Neural cell (in vitro differentiated cells): ENCODE results near the gene ALDOC. TPM values are rescaled to one million over a fixed set of nuclear protein-coding genes. Genes with fewer than 3 reads are reported as not detected.

Experiments
- H2AFZ ChIP-seq: fragments of 200-600, 300-800 bp; sonication (generic), shearing (Covaris generic); 2 replicates; pipeline ENCODE4 v1.6.0; 2014; ENCODE audit warnings: low read depth, mild to moderate bottlenecking, antibody characterized with exemption, low read length, moderate library complexity
- H3F3A ChIP-seq: fragments of 200-600 bp; shearing (Covaris generic); 2 replicates; pipeline ENCODE4 v1.6.1; 2016; ENCODE audit warnings: mild to moderate bottlenecking, moderate library complexity, mixed read lengths, antibody characterized with exemption, low read length; ENCODE audit not compliant: insufficient read depth, poor library complexity, severe bottlenecking
- H3K27ac ChIP-seq: fragments of 200-600, 300-800 bp; sonication (generic), shearing (Covaris generic); 2 replicates; pipeline ENCODE4 v1.5.1; 2014; ENCODE audit warnings: mild to moderate bottlenecking, low read length, moderate library complexity
- H3K27me3 ChIP-seq: fragments of 300-800, 200-600 bp; sonication (generic), shearing (Covaris generic); 2 replicates; pipeline ENCODE4 v1.6.0; 2014; ENCODE audit warnings: mild to moderate bottlenecking, low read depth, low read length, moderate library complexity; ENCODE audit not compliant: insufficient read depth
- H3K36me3 ChIP-seq: fragments of 300-800, 200-600 bp; sonication (generic), shearing (Covaris generic); 2 replicates; pipeline ENCODE4 v1.5.1; 2014; ENCODE audit warnings: mild to moderate bottlenecking, antibody characterized with exemption, low read length, moderate library complexity; ENCODE audit not compliant: insufficient read depth
- H3K4me2 ChIP-seq: fragments of 300-800, 200-600 bp; sonication (generic), shearing (Covaris generic); 2 replicates; pipeline ENCODE4 v1.6.0; 2014; ENCODE audit warnings: mild to moderate bottlenecking, low read length
- H3K4me3 ChIP-seq: fragments of 300-800, 200-600 bp; sonication (generic), shearing (Covaris generic); 2 replicates; pipeline ENCODE4 v1.5.1; 2014; ENCODE audit warnings: mild to moderate bottlenecking, low read length, moderate library complexity
- H3K79me2 ChIP-seq: fragments of 200-600 bp; shearing (Covaris generic); replicated peaks from 2 replicates; pipeline ENCODE4 v1.6.0; 2014; ENCODE audit warnings: mild to moderate bottlenecking, low read length, moderate library complexity; ENCODE audit not compliant: insufficient read depth
- H3K9ac ChIP-seq: fragments of 300-800, 200-600 bp; sonication (generic), shearing (Covaris generic); 2 replicates; pipeline ENCODE4 v1.6.1; 2016; ENCODE audit warnings: mild to moderate bottlenecking, low read length, mixed read lengths
- H3K9me2 ChIP-seq: fragments of 200-600 bp; shearing (Covaris generic); 2 replicates; pipeline ENCODE4 v1.6.1; 2016; ENCODE audit warnings: mild to moderate bottlenecking, low read length, mixed read lengths; ENCODE audit not compliant: insufficient read depth
- H3K9me3 ChIP-seq: fragments of 200-600, 300-800 bp; sonication (generic), shearing (Covaris generic); 2 replicates; pipeline ENCODE4 v1.6.1; 2016; ENCODE audit warnings: mild to moderate bottlenecking, mixed run types, low read length, moderate library complexity, mixed read lengths
- H4K20me1 ChIP-seq: fragments of 200-600 bp; shearing (Covaris generic); 2 replicates; pipeline ENCODE4 v1.6.1; 2016; ENCODE audit warnings: mild to moderate bottlenecking, mixed run types; ENCODE audit not compliant: insufficient read depth
- EP300 ChIP-seq: fragments of 450-650 bp; conservative IDR thresholded peaks from 2 replicates; pipeline ENCODE4 v1.6.1; 2014; ENCODE audit warnings: antibody characterized with exemption, mild to moderate bottlenecking, moderate library complexity; ENCODE audit not compliant: poor library complexity, severe bottlenecking
- EZH2 ChIP-seq: fragments of 200-600, 300-800 bp; shearing (Covaris generic), sonication (generic); IDR thresholded peaks from 2 replicates; pipeline ENCODE4 v1.6.1; 2014; ENCODE audit warnings: antibody characterized with exemption, low read length, borderline replicate concordance, mild to moderate bottlenecking; ENCODE audit not compliant: insufficient read depth, poor library complexity, severe bottlenecking
- MXI1 ChIP-seq: fragments of 450-650 bp; conservative IDR thresholded peaks from 2 replicates; pipeline ENCODE4 v1.6.1; 2014; ENCODE audit warnings: antibody characterized with exemption, mild to moderate bottlenecking; ENCODE audit not compliant: poor library complexity, severe bottlenecking
- POLR2AphosphoS5 ChIP-seq: IDR thresholded peaks from 2 replicates; pipeline ENCODE4 v1.6.1; 2012
- SMC3 ChIP-seq: fragments of 450-650 bp; conservative IDR thresholded peaks from 2 replicates; pipeline ENCODE4 v1.6.1; 2014; ENCODE audit warnings: antibody characterized with exemption, mild to moderate bottlenecking, moderate library complexity; ENCODE audit not compliant: poor library complexity
- TAF1 ChIP-seq: IDR thresholded peaks from 2 replicates; pipeline ENCODE4 v1.6.1; 2012; ENCODE audit warnings: low read depth
- polyA plus RNA-seq: library from polyadenylated mRNA; depleted of rRNA; stranded (reverse); fragments of >200 nt; gene quantifications from 2 replicates; pipeline ENCODE4 v1.2.3, GENCODE V29; 2014
- TF ChIP-seq, protein P1 (sequence below): fragments of 450-650 bp; IDR thresholded peaks from 2 replicates; pipeline ENCODE4 v1.5.1; 2014; ENCODE audit warnings: antibody characterized with exemption, mild to moderate bottlenecking, moderate library complexity; ENCODE audit not compliant: poor library complexity, severe bottlenecking
- TF ChIP-seq, protein P2 (sequence below): IDR thresholded peaks from 2 replicates; pipeline ENCODE4 v1.6.1; 2012; ENCODE audit warnings: borderline replicate concordance

The ALDOC gene
- polyA plus RNA-seq, 1 donor from 2014 or later, result 4.0 TPM

DNA sequence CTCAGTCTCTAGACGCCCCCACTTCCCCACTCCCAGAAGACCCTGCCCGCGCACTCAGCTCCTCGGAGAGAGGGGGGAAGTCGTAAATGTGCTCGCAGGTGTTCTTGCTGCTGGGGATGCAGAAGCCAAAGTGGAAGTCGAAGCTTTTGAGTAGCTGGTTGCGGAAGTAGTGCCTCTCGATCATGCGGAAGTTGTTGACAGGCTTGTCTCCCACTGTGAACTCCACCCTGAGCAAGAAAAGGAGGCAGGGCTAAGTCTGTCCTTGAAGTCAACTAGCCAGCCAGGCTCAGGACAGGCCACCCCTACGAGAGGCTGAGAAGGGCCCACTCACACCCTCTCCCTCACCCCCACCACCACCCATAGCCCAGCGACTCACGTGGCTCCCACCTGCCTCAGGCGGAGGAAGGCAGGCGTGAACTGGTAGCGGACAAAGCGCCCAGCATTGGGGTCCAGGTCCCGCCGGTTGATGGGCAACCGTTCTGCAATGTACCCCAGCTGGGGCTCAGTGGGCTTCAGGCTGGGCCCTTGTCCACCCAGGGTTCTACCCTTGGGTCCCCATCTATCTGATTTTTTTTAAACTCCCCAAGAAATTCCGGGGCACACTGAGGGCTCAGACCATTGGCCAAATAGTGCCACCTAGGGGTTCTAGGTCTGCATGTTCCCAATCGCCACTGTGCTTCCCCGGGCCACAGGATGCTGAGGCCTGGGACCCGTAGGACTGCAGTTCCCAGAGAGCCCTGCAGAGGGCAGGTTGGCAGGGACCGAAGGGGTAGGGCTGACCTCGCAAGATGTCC is 28.9 kb downstream of the ALDOC start:
- Histone ChIP-seq H2AFZ (no peak overlapping the region), H3K9me3 (no peaks in the 10 kb centered on the region), H3K79me2 (peaks cover 8% of the 10 kb centered on the region), H3K4me3 (no peak overlapping the region), H3K9me2 (no peaks in the 10 kb centered on the region), H3K27me3 (no peaks in the 10 kb centered on the region), H4K20me1 (no peaks in the 10 kb centered on the region), H3K9ac (no peak overlapping the region), H3K27ac (no peak overlapping the region), H3F3A (no peaks in the 10 kb centered on the region), H3K4me2 (no peak overlapping the region), H3K36me3 (no peaks in the 10 kb centered on the region)
- TF ChIP-seq SMC3 (no peak), TAF1 (no peak), EP300 (no peak), EZH2 (no peak)
- TF ChIP-seq, protein P1, sequence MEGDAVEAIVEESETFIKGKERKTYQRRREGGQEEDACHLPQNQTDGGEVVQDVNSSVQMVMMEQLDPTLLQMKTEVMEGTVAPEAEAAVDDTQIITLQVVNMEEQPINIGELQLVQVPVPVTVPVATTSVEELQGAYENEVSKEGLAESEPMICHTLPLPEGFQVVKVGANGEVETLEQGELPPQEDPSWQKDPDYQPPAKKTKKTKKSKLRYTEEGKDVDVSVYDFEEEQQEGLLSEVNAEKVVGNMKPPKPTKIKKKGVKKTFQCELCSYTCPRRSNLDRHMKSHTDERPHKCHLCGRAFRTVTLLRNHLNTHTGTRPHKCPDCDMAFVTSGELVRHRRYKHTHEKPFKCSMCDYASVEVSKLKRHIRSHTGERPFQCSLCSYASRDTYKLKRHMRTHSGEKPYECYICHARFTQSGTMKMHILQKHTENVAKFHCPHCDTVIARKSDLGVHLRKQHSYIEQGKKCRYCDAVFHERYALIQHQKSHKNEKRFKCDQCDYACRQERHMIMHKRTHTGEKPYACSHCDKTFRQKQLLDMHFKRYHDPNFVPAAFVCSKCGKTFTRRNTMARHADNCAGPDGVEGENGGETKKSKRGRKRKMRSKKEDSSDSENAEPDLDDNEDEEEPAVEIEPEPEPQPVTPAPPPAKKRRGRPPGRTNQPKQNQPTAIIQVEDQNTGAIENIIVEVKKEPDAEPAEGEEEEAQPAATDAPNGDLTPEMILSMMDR, result peak; percentile 41

DNA sequence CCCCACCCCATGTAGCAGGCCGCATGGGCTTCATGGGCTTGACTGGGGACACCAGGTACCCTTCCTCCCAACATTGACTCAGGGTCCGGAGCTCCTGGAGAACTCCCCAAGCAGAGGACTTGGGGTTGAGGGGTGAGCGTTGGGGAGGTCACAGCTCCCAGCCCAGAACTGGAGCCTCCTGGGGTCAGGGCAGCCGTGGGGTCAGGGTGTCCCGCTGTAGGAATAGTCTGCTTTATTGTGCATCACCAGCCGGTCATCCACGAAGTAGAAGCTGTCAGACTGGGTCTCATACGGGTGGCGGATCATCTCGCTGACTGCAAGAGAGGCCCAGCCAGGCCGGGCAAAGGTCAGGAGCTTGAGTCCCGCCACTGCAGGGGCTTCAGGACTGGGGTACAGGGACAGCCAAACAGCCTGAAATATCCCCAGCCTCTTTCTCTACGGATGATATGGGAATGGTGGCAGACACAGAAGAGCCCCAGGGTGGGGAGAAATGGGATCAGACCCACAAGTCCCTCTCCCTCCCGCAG is 29.5 kb downstream of the ALDOC start:
- no peaks in the 10 kb centered on the region for H3K36me3 ChIP-seq
- H4K20me1 ChIP-seq, result no peaks in the 10 kb centered on the region
- peaks cover 8% of the 10 kb centered on the region for H3K79me2 ChIP-seq
- TF ChIP-seq, protein P2, sequence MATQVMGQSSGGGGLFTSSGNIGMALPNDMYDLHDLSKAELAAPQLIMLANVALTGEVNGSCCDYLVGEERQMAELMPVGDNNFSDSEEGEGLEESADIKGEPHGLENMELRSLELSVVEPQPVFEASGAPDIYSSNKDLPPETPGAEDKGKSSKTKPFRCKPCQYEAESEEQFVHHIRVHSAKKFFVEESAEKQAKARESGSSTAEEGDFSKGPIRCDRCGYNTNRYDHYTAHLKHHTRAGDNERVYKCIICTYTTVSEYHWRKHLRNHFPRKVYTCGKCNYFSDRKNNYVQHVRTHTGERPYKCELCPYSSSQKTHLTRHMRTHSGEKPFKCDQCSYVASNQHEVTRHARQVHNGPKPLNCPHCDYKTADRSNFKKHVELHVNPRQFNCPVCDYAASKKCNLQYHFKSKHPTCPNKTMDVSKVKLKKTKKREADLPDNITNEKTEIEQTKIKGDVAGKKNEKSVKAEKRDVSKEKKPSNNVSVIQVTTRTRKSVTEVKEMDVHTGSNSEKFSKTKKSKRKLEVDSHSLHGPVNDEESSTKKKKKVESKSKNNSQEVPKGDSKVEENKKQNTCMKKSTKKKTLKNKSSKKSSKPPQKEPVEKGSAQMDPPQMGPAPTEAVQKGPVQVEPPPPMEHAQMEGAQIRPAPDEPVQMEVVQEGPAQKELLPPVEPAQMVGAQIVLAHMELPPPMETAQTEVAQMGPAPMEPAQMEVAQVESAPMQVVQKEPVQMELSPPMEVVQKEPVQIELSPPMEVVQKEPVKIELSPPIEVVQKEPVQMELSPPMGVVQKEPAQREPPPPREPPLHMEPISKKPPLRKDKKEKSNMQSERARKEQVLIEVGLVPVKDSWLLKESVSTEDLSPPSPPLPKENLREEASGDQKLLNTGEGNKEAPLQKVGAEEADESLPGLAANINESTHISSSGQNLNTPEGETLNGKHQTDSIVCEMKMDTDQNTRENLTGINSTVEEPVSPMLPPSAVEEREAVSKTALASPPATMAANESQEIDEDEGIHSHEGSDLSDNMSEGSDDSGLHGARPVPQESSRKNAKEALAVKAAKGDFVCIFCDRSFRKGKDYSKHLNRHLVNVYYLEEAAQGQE, result no peak
- TF ChIP-seq SMC3 (no peak), POLR2AphosphoS5 (no peak), EP300 (no peak), MXI1 (no peak), EZH2 (no peak), TAF1 (no peak)
- TF ChIP-seq, protein P1, result no peak
- no peak overlapping the region for H3K4me3 ChIP-seq
- no peak overlapping the region for H3K9ac ChIP-seq
- no peaks in the 10 kb centered on the region for H3F3A ChIP-seq
- no peaks in the 10 kb centered on the region for H3K9me3 ChIP-seq
- no peak overlapping the region for H3K27ac ChIP-seq
- H3K27me3 ChIP-seq, result no peaks in the 10 kb centered on the region
- H3K9me2 ChIP-seq, result no peaks in the 10 kb centered on the region
- H3K4me2 ChIP-seq, result no peak overlapping the region
- no peak overlapping the region for H2AFZ ChIP-seq
